Heart left ventricle (tissue), 16 donors: ENCODE results near the gene ABCB9. TPM values are rescaled to one million over a fixed set of nuclear protein-coding genes. Genes with fewer than 3 reads are reported as not detected.
"Not testable (repeated sequence)": the region's sequence is repeated elsewhere in the genome, so short reads cannot be mapped to it uniquely, and the experiment has no call there.

Source experiments
- ATAC-seq, 4 donors: fragments of 200-7000 bp; cut with Tn5 transposase; one replicate each; pipeline ENCODE4 v1.9.1; 2020 to 2022; ENCODE audit warnings: moderate library complexity in 4 of 4, mild to moderate bottlenecking in 3 of 4, moderate number of reproducible peaks in 1 of 4
- DNase-seq, 5 donors: peaks; one replicate each; pipeline ENCODE4 v3.0.0-alpha.2; 2020
- H3K27ac ChIP-seq, 12 donors: fragments of 200-600 bp; sonication (generic) in 4 of 12; one replicate each; pipeline versions ENCODE4 v1.5.0 to v1.8.0; 2016 to 2022; ENCODE audit warnings: mild to moderate bottlenecking in 2 of 12
- H3K27me3 ChIP-seq, 9 donors: fragments of 200-600 bp; sonication (generic) in 2 of 9; one replicate each; pipeline versions ENCODE4 v1.5.1 to v1.8.0; 2016 to 2022; ENCODE audit warnings: mild to moderate bottlenecking in 3 of 9
- H3K36me3 ChIP-seq, 9 donors: fragments of 200-600 bp; sonication (generic) in 2 of 9; one replicate each; pipeline versions ENCODE4 v1.5.0 to v1.8.0; 2018 to 2022; ENCODE audit warnings: mild to moderate bottlenecking in 2 of 9
- H3K4me1 ChIP-seq, 12 donors: fragments of 200-600 bp; sonication (generic) in 4 of 12; one replicate each; pipeline versions ENCODE4 v1.5.0 to v1.8.0; 2016 to 2022; ENCODE audit warnings: mild to moderate bottlenecking in 3 of 12
- H3K4me3 ChIP-seq, 12 donors: fragments of 200-600 bp; sonication (generic) in 4 of 12; one replicate each; pipeline versions ENCODE4 v1.5.0 to v1.8.0; 2017 to 2022; ENCODE audit warnings: mild to moderate bottlenecking in 9 of 12, moderate library complexity in 4 of 12
- H3K9me3 ChIP-seq, 12 donors: fragments of 200-600 bp; sonication (generic) in 4 of 12; one replicate each; pipeline versions ENCODE4 v1.5.0 to v1.8.0; 2016 to 2022; ENCODE audit warnings: mild to moderate bottlenecking in 1 of 12
- CTCF ChIP-seq, 12 donors: fragments of 200-600 bp; sonication (generic) in 4 of 12; IDR thresholded peaks; one replicate each; pipeline versions ENCODE4 v1.5.0 to v1.8.0; 2018 to 2022; ENCODE audit warnings: antibody characterized with exemption in 12 of 12, mild to moderate bottlenecking in 5 of 12
- POLR2A ChIP-seq, 2 donors: fragments of 450-650 bp; IDR thresholded peaks; one replicate each; pipeline ENCODE4 v1.6.1; 2017; ENCODE audit warnings: antibody characterized with exemption in 2 of 2, mild to moderate bottlenecking in 2 of 2, moderate library complexity in 2 of 2
- WGBS, 4 donors: extraction: QIAGEN DNeasy Blood & Tissue Kit in 2 of 4; methylation state at CpG; one replicate each; pipeline versions ENCODE4 v1.1.5 to v1.1.7; 2013 to 2018; 5-methylcytosine and 5-hydroxymethylcytosine counted together
- intact Hi-C, 10 donors: fragments of 100-400 bp; cut with DNase I; formaldehyde crosslinking; loops; one replicate each; pipeline versions ENCODE4 v1.11.1 to v1.14.2; 2022
- polyA plus RNA-seq, 2 donors: library from polyadenylated mRNA; stranded (reverse); fragments of 200-250 nt; gene quantifications; one replicate each; pipeline ENCODE4 v1.2.3, GENCODE V29; 2013
- total RNA-seq, 9 donors: library from RNA; depleted of rRNA in 2 of 9; stranded (reverse); fragments of >200 nt in 2 of 9; fragmentation: NEBNext Ultra II Directional in 3 of 9; extraction: Animal tissue kit (Norgen Biotek cat#: 25700) in 3 of 9; gene quantifications; one replicate each; pipeline versions ENCODE4 v1.1.0 to v1.2.4, GENCODE V29; 2016 to 2023
- donor health status: ischemic (EF 13 %, LVEDD 7.1; RV severe dilation, severe dysfunction).
- donor health status: healthy with polysubstance abuse.
- donor health status: DM: no; HTN: yes; CAD: no.
- donor health status: DM: no; HTN: no; CAD: no.
- donor health status: ischemic (EF 25% LVEDD 6.9; RV normal size, moderate dysfunction).
- donor health status: ischemic (EF 25% LVEDD 5.7; RV mildly dilated, moderate dysfunction).
- donor health status: healthy.
- donor health status: DM: yes; HTN: yes; CAD: no.
- donor health status: ischemic (EF 35%, LVEDD 5.7; RV mildly dilated, moderate dysfunction).
- donor health status: nonischemic (EF 11% LVEDD 7.7; RV severe dilation, severe dysfunction).
- donor health status: DM: yes; HTN: yes; CAD: no.
- donor health status: PGD.
- donor health status: ischemic (EF 29% LVEDD 5.4; RV normal size, mild dysfunction).
- donor health status: nonischemic (EF 23%, LVEDD 6.1; RV moderate dilation, normal function).

Gene ABCB9
- total and polyA plus RNA-seq, 11 donors = 3.1 to 8.6 (median 4.6) TPM

GRCh38 chr12:122908915-122909314, 57.3 kb downstream of the ABCB9 start:
- ATAC-seq = peak in 1 of 4 donors; percentile 30

DNA sequence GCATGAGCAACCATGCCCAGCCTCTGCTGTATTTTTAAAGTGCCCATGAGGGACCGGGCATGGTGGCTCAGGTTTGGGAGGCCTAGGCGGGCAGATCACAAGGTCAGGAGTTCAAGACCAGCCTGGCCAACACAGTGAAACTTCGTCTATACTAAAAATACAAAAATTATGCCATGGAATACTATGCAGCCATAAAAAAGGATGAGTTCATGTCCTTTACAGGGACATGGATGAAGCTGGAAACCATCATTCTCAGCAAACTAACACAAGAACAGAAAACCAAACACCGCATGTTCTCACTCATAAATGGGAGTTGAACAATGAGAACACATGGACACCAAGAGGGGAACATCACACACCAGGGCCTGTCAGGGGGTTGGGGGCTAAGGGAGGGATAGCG, 61.0 kb downstream of the ABCB9 start:
- H3K27me3 ChIP-seq, DNase-seq, H3K27ac ChIP-seq, intact Hi-C loops, H3K36me3 ChIP-seq, H3K4me3 ChIP-seq, H3K9me3 ChIP-seq, ATAC-seq: not testable (repeated sequence)
- 97 to 99% (median 98%) methylated on average over 5 of the region's 5 CpGs for WGBS, 4 donors
- peaks cover 0 to 22% (median 5%) of the 10 kb centered on the region in 12 donors for H3K4me1 ChIP-seq

More at GRCh38 chr12:122908915-122909314, 57.3 kb downstream of the ABCB9 start:
- Histone ChIP-seq H3K27ac (peak overlapping the region in 4 of 12 donors; percentile 64 to 89 (median 74)), H3K4me3 (no peak overlapping the region), H3K36me3 (no peaks in the 10 kb centered on the region), H3K4me1 (peaks cover 0 to 18% (median 3%) of the 10 kb centered on the region in 12 donors), H3K27me3 (no peaks in the 10 kb centered on the region), H3K9me3 (no peaks in the 10 kb centered on the region)
- intact Hi-C loops = no loop called here
- DNase-seq = no peak
- no peak for TF ChIP-seq CTCF (IDR thresholded peaks at IDR 0.05)
- TF ChIP-seq POLR2A (IDR thresholded peaks at IDR 0.05) = no peak
- WGBS, 4 donors = 71 to 91% (median 83%) methylated on average over 6 of the region's 6 CpGs

GRCh38 chr12:122903693-122904034, 62.6 kb downstream of the ABCB9 start:
- no peak for ATAC-seq
- 68 to 78% (median 70%) methylated on average over 7 of the region's 7 CpGs for WGBS, 4 donors
- H3K27ac ChIP-seq = no peak overlapping the region

DNA sequence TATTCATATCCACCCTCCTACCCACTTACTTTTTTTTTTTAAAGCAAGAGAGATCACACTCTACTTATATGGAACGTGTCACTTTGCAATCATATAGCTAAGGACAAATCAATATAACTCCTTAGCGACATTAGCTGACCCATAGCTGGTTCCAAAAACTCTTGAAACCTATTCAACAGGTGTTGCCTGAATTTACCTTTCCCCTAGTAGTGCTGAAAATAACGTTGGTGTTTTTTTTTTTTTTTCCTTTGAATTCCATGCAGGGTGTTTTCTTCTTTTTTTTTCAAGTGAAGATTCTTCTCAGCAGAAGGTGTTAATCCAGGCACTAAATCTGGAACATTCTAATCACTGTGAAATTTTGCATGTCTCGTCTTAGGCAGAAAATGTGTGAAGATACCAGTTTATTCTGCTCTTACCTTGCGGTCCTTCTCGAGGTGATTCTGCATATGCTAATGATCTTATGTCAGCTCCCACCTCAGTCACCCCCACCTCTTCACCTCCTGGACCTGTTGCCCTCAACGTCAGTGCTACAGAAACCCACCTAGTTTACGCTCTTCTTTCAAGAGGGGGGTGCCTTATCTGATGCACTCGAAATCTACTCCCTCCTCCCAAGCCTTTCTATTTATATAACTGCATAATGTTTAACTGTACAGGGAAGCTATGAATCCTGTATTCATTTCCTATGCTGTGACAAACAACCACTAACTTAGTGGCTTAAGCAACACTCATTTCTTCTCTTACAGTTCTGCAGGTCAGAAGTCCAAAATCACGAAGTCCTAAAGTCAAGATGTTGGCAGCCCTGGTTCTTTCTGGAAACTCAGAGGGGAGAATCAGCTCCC, 63.2 kb downstream of the ABCB9 start:
- Histone ChIP-seq H3K27ac (no peak overlapping the region), H3K4me1 (peaks cover 0 to 34% (median 6%) of the 10 kb centered on the region in 12 donors), H3K27me3 (no peaks in the 10 kb centered on the region), H3K36me3 (no peaks in the 10 kb centered on the region), H3K9me3 (no peaks in the 10 kb centered on the region), H3K4me3 (no peak overlapping the region)
- TF ChIP-seq POLR2A (IDR thresholded peaks at IDR 0.05) (no peak), CTCF (IDR thresholded peaks at IDR 0.05) (no peak)
- WGBS, 4 donors = 38 to 42% (median 41%) methylated on average over 10 of the region's 10 CpGs
- intact Hi-C loops = loop anchor here in 1 of 10 donors (5.0 kb wide), 1 partner anchor 39 kb away; no protein-coding TSS in a partner anchor
- no peak for DNase-seq
- ATAC-seq = no peak

More at GRCh38 chr12:122903693-122904034, 62.6 kb downstream of the ABCB9 start:
- TF ChIP-seq POLR2A (IDR thresholded peaks at IDR 0.05) (no peak), CTCF (IDR thresholded peaks at IDR 0.05) (no peak)
- no peaks in the 10 kb centered on the region for H3K36me3 ChIP-seq
- H3K9me3 ChIP-seq = no peaks in the 10 kb centered on the region
- H3K27me3 ChIP-seq = no peaks in the 10 kb centered on the region
- no peak overlapping the region for H3K4me3 ChIP-seq
- no peak for DNase-seq
- peaks cover 0 to 29% (median 4%) of the 10 kb centered on the region in 12 donors for H3K4me1 ChIP-seq
- intact Hi-C loops = loop anchor here in 1 of 10 donors (5.0 kb wide), 1 partner anchor 39 kb away; no protein-coding TSS in a partner anchor
